GM19193 (cell line): ENCODE results near the gene TCF25.
A peak's percentile ranks its signal among the peaks of the same experiment; 100 is the strongest.

Source experiments
- POLR2A ChIP-seq: IDR thresholded peaks from 4 replicates; pipeline ENCODE4 v1.6.1; 2011; ENCODE audit not compliant: insufficient read depth, insufficient read length; ENCODE audit errors: extremely low read depth

Gene TCF25

GRCh38 chr16:89919535-89920406 is 46.4 kb downstream of the TCF25 start:
- TF ChIP-seq POLR2A = no peak

DNA sequence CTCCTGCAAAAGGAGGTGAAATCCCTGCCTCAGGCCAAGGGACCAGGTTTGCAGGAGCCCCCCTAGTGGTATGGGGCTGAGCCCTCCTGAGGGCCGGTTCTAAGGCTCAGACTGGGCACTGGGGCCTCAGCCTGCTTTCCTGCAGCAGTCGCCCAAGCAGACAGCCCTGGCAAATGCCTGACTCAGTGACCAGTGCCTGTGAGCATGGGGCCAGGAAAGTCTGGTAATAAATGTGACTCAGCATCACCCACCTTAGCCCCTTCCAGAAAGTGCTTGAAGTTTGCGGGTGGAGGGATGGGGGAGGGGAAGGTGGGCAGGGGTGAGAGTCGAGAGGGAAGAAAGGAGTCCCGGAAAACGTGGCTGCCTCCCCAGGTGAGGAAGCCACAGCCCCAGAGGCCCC is 47.3 kb downstream of the TCF25 start:
- TF ChIP-seq POLR2A = no peak

- TF ChIP-seq POLR2A = no peak
These were observed 47.8 kb downstream of the TCF25 start for GRCh38 chr16:89921131-89921701.

DNA sequence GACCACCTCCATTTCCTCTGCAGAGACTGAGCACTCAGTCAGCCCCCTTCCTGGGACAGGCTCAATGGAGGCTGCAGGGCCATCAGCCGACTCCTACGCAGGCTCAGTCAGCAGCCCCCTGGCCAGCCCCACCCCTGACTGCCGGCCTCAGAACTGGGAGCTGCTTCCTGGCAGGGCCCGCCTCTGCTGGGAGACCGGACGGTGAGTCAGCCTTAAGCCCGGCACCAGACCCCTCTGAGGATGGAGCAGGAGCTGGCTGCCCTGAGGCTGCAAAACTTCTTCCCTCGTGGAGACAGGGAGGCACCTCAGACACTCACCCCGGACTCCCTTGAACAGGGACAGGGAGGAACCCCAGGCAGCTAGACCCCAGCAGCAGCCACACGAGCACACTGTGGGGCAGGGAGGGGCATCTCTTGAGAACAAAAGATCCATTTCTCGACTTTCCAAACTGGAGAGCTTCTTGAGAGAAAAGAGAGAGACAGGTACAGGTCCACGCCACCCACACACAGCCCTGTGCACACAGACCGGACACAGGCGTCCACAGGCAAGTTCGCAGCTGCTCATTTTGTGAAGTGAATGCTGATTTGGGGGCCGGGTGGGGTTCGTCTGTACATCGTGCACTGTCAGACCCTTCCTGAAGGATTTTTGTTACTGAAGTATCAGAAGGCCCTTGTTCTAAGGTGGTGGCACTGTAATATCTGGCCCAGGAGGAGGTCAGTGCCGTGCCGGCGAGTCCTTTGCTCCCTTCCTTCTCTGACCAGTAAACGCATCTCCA is 48.5 kb downstream of the TCF25 start:
- no peak for TF ChIP-seq POLR2A

DNA sequence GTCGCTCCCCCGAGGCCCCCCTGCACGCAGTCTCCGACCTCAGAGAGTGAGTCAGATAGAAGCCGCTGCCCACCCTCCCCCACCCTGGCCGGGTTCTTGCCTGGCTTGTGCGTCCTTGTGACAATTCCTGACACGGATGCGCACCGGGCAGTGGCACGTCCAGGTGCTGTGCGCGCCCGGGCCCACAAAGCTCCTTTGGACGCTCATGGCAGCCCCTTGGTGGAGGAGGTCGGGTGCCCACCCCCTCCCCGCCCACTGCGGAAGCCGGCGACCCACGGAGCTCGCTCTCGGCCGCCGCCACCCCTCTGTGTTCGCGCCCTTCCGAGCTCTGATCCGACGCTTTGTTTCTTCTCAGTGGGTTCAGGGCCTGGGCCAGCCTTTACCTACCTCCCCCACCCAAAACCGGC is 49.1 kb downstream of the TCF25 start:
- TF ChIP-seq POLR2A = no peak

DNA sequence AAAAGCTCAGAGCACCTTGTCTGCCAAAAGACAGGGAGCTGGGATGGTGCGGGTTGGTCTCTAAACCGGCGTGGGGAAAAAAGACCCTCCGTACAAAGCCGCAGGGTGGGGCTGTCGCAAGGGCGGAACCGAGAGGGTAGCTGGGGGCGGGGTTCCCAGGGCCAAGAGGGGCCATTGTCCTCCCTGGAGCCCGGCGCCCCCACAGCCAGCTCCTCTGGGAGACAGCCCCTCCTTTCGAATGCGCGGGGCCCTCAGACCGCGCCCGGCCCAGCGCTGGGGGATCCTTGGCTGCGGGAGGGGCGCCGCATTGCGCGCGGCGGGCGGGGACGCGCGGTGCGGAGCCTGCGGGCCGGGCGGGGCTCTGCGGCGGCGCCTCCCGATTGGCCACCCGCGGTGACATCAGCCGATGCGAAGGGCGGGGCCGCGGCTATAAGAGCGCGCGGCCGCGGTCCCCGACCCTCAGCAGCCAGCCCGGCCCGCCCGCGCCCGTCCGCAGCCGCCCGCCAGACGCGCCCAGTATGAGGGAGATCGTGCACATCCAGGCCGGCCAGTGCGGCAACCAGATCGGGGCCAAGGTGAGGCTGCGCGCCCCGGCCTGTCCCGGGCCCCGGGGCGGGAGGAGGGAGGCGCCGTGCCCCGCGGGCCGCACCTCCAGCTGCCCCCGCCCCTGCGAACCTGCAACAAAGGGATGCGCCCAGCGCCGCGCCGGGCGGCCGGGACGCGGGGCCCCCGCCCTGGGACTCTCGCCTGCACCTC is 49.7 kb downstream of the TCF25 start, which contains the start of gene TUBB3:
TSS of gene TUBB3 (plus strand) at position 459 of the 756 bp plus-strand sequence. CDS start at position 519, 60 bp downstream.
- TF ChIP-seq POLR2A = peak; percentile 56

DNA sequence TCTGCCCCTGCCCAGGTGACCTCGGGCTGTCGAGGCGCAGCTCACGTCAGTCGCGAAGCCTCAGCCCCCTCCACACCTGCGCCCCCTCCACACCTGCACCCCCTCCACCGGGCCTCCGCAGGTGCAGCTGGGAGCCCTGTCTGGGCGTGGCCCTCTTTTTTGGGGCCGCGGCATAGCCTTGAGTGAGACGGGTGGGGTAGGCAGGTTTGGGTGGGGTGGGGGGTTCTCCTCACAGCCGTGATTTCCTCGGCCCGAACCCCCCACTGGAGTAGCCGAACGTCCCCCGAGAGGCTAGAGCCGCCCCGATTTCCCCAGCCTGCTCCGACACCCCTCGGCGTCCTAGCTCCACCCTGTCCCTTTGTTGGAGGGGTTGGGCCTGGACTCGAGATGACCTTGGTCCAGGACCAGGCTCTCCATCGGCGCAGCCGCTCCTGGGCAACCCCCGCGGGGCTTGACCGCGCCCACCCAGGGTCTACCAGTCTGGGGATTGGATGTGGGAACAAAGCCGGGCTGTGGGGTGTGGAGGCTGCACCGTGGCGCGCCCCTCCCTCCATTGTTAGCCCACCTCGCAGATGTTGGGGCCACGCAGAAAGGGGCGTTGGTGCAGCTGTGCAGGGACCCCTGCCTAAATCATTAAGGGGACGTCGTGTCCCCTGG is 50.4 kb downstream of the TCF25 start:
- no peak for TF ChIP-seq POLR2A

DNA sequence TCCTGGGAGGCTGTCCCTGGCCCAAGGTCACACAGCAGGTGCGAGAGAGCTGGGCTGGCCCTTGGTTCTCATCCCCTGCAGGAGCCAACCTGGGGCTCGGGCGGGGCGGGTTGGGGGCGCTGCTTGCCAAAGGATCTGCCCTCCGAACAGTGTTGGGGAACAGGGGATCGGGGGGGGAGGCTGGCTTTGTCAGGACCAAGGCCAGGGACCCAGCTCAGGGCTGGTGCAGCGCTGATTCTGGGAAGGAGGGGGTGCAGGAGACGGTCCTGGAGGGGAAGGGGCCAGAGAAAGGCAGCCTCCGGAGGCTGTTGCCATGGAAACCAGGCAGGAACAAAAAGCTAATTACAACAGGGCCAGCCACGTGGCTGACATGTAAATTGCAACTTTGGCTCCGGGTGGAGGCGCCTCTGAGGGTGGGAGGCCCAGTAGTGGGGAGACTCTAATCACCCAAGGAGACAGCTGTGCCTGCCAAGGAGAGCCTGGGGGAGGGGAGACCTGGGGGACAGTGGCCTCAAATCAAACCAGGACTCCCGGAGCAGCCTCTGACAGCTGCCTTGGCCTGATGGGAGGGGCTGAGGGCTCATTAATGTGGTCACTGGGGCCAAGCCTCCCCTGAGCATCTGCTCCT is 51.0 kb downstream of the TCF25 start:
- no peak for TF ChIP-seq POLR2A

DNA sequence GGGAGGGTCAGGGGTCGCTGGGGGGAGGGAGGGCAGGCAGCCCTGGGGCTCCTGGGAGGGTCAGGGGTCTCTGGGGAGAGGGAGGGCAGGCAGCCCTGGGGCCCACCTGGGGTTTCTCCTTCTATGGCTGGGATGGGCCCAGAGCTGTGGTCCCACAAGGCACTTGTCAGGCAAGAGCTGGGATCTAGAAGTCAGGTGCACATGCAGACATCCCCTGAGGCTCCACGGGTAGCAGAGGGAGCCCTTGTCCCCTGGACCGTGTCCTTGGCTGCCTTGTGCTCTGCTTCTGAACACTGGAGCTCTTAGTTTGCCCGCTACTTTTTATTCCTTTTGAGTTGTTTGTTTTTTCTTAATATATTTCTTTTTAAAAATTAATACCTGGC is 51.5 kb downstream of the TCF25 start:
- TF ChIP-seq POLR2A = no peak

- TF ChIP-seq POLR2A = no peak
These were observed 52.2 kb downstream of the TCF25 start for GRCh38 chr16:89925596-89926079.

DNA sequence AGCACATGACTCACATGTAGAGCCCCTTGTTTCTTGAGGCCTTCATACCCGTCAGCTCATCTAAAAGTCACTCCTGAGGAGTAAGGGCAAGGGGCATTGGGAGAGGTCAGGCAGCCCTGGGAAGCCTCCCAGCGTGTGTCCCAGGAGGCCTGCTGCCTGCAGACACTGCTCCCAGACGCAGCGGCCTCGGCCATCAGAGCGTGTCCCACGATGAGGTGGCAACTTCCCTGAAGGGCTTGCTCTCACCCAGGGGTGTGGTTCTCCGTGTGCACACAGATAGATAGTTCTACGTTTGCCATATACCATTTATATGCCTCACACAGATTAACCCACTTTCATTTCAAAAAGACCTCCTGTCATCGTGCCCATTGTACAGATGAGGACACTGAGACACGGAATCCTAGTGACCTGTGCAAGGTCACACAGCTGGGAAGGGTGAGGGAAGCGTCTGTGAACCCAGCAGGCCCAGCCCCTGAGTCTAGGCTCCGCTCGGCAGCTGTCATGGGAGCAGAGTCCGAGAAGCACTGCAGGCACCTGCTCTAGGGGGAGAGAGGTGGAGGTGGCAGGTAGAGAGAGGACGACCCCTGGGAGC is 58.0 kb downstream of the TCF25 start:
- no peak for TF ChIP-seq POLR2A

DNA sequence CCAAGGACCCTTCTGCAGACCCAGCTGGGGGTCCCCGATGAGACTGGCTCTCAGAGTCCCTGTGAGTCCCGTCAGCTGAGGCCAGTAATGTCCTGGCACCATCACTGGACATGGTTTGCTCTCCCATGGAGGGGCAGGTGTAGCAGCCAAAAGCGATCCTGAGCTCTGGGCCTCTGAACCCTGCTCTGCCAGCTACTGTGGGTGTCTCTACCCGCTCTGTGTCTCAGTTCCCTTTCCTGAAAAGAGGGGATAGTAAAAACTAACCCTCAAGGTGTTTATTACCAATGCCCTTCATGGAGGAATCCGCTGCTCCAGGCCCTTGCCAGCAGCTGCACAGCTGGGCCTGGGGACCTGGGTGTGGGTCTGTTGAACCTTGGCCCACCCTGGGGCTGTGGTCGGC is 58.6 kb downstream of the TCF25 start:
- no peak for TF ChIP-seq POLR2A

GRCh38 chr16:89934611-89935553 is 61.5 kb downstream of the TCF25 start:
- no peak for TF ChIP-seq POLR2A

DNA sequence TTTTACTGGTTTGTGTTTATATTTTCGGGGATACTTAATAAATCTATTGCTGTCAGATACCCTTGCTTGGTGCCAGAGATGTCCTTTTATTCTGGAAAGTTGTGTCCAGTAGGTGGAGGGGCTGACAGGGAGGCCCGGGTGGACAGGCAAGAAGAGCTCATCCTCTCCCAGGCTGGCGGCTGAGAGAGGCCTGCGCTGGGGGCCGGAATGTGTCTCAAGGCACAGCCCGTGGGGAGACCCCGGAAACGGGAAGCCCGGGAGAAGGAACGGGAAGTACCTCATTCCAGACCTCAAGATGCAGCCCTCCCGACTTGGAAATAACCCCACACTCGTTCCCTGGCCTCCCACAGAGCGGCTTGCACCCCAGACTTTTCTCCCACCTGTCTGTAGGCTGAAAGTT is 62.6 kb downstream of the TCF25 start:
- TF ChIP-seq POLR2A = no peak
